ENCODE data around the gene OR51I1.

- TF ChIP-seq CTCF (IDR thresholded peaks at IDR 0.05; ENCODE audit: low read depth, low read length) = no peak
- TF ChIP-seq EZH2phosphoT487 (IDR thresholded peaks at IDR 0.05; ENCODE audit: low read depth) = no peak
These were observed 7.7 kb upstream of the OR51I1 start, which contains the start of gene OR51I2 for GRCh38 chr11:5449023-5449422.
